ENCODE data around the gene SNF8. TPM values are rescaled to one million over a fixed set of nuclear protein-coding genes. Genes with fewer than 3 reads are reported as not detected.

The SNF8 gene
- total and polyA plus RNA-seq, 9 of the 15 experiments (the other 6 are each of a cell fraction or from before 2014, with no cell fraction given): 6.9 to 149 (median 117) TPM

- no peak for TF ChIP-seq ZNF592 (IDR thresholded peaks at IDR 0.05)
- no peak for TF ChIP-seq NFRKB (IDR thresholded peaks at IDR 0.05; ENCODE audit: low read depth)
- 0 out of 2 replicates have a peak, but pooled peaks have one; percentile 4 for TF ChIP-seq ATF2 (CRISPR knock-in tag; IDR thresholded peaks at IDR 0.05)
- no peak for TF ChIP-seq RBM15 (IDR thresholded peaks at IDR 0.05; ENCODE audit: insufficient read depth, low read length)
- 0 out of 2 replicates have a peak, but pooled peaks have one; percentile 26 for TF ChIP-seq SUPT5H (IDR thresholded peaks at IDR 0.05)
- 0 out of 2 replicates have a peak, but pooled peaks have one; percentile 6 for TF ChIP-seq ZNF589 (CRISPR knock-in tag; IDR thresholded peaks at IDR 0.05; ENCODE audit: low read depth)
- no peak for TF ChIP-seq RAD21 (CRISPR knock-in tag; conservative IDR thresholded peaks at IDR 0.05 in 1 of 2, IDR thresholded peaks at IDR 0.05 in 1 of 2)
- TF ChIP-seq ZNF263 (CRISPR knock-in tag; IDR thresholded peaks at IDR 0.05; ENCODE audit: borderline replicate concordance): peak; percentile 67
- no peak for TF ChIP-seq PHB2 (IDR thresholded peaks at IDR 0.05; ENCODE audit: low read depth)
- TF ChIP-seq ZNF124 (CRISPR knock-in tag; IDR thresholded peaks at IDR 0.05): no peak
- no peak; the same call in 1 of the 2 replicates for TF ChIP-seq ETS1 (conservative IDR thresholded peaks at IDR 0.05; ENCODE audit: control insufficient read depth, low read depth, low read length)
- no peak for TF ChIP-seq ZNF277 (CRISPR knock-in tag; IDR thresholded peaks at IDR 0.05; ENCODE audit: borderline replicate concordance)
- no peak for TF ChIP-seq PBX2 (CRISPR knock-in tag; IDR thresholded peaks at IDR 0.05; ENCODE audit: low read depth)
- peak; percentile 23; the same call in 1 of the 2 replicates for TF ChIP-seq PBX2 (tag; conservative IDR thresholded peaks at IDR 0.05; ENCODE audit: low read depth)
- no peak for TF ChIP-seq ASH1L (IDR thresholded peaks at IDR 0.05; ENCODE audit: borderline replicate concordance, low read depth, partially characterized antibody)
Measured at GRCh38 chr17:48892940-48893645, 51.5 kb downstream of the SNF8 start (continued).
